NCI-H524 treated with DMSO at 0.1 percent for 48 hours (cell line): ENCODE results near the gene NEK1.

Source experiments
- DNase-seq: peaks from one replicate; lab custom pipeline; 2025; lab: John Stamatoyannopoulos, UW

The NEK1 gene

GRCh38 chr4:169611991-169612870, at the start of gene NEK1:
Gene NEK1 (minus strand): TSS chr4:169612583. CDS start chr4:169602630, 9,953 bp downstream.
- DNase-seq, result peak; percentile 28

GRCh38 chr4:169661761-169662160, 49.4 kb upstream of the NEK1 start:
- no peak for DNase-seq

GRCh38 chr4:169660929-169661328, 48.5 kb upstream of the NEK1 start:
- DNase-seq, result no peak

GRCh38 chr4:169659716-169660670, 47.6 kb upstream of the NEK1 start:
- DNase-seq, result peak; percentile 55

GRCh38 chr4:169658975-169659715, 46.8 kb upstream of the NEK1 start:
- no peak for DNase-seq

GRCh38 chr4:169658196-169658595, 45.8 kb upstream of the NEK1 start:
- no peak for DNase-seq

- DNase-seq, result no peak
These were observed 45.2 kb upstream of the NEK1 start for GRCh38 chr4:169657470-169658107.

- DNase-seq, result no peak
These were observed 43.0 kb upstream of the NEK1 start for GRCh38 chr4:169655401-169655800.

- no peak for DNase-seq
These were observed 40.2 kb upstream of the NEK1 start for GRCh38 chr4:169652535-169652934.

GRCh38 chr4:169650227-169650936, 38.0 kb upstream of the NEK1 start:
- no peak for DNase-seq

GRCh38 chr4:169649545-169650226, 37.3 kb upstream of the NEK1 start:
- DNase-seq, result no peak

- DNase-seq, result no peak
These were observed 33.2 kb upstream of the NEK1 start for GRCh38 chr4:169645627-169646026.

GRCh38 chr4:169644802-169645201, 32.4 kb upstream of the NEK1 start:
- no peak for DNase-seq

GRCh38 chr4:169640261-169640870, 28.0 kb upstream of the NEK1 start:
- DNase-seq, result no peak

- no peak for DNase-seq
These were observed 22.6 kb upstream of the NEK1 start for GRCh38 chr4:169634975-169635374.

GRCh38 chr4:169632896-169633295, 20.5 kb upstream of the NEK1 start:
- DNase-seq, result no peak

- no peak for DNase-seq
These were observed 17.7 kb upstream of the NEK1 start for GRCh38 chr4:169630069-169630468.

GRCh38 chr4:169628579-169628978, 16.2 kb upstream of the NEK1 start:
- no peak for DNase-seq

GRCh38 chr4:169627307-169627706, 14.9 kb upstream of the NEK1 start:
- no peak for DNase-seq
